Measurements from ENCODE around the gene GDF2. TPM values are rescaled to one million over a fixed set of nuclear protein-coding genes. Genes with fewer than 3 reads are reported as not detected.

The GDF2 gene
- total RNA-seq, 1 experiment from 2014 or later, result not detected

DNA sequence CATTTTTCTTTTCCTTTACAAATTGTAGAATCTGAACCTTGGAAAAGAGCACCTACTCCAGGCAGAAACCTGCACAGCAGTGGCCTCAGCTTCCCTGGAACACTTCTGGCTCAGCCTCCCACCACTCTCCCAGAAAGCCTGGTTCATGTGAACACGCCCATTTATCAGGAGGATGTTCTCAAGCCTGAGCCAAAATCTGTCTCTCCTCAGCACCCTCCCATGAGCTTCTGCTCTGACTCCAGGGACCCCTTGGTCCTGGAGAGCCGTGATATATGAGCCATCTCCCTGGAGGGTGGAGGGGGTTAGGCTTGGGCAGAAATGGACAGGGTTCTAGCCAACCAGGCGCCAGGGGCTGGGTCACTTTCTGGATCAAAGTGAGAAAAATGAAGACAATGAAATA is 10.1 kb downstream of the GDF2 start:
- CTCF ChIA-PET, result interaction anchor here (1.3 to 1.9 kb wide), 2 partner anchors 8 to 285 kb away, joined by 5 to 6 read pairs; no protein-coding TSS in a partner anchor
- Mint-ChIP-seq H3K27ac (ENCODE audit: unreplicated experiment) (no peak overlapping the region), H3K4me1 (ENCODE audit: low read depth, unreplicated experiment) (no peaks in the 10 kb centered on the region), H3K4me3 (ENCODE audit: unreplicated experiment) (no peak overlapping the region), H3K9me3 (ENCODE audit: unreplicated experiment) (no peaks in the 10 kb centered on the region), H3K36me3 (ENCODE audit: insufficient read depth, unreplicated experiment) (no peaks in the 10 kb centered on the region), H3K27me3 (ENCODE audit: insufficient read depth, unreplicated experiment) (peaks cover 15% of the 10 kb centered on the region)
- POLR2A ChIA-PET, result interaction anchor here (0.6 kb wide), 1 partner anchor 11 kb away, joined by 4 read pairs; no protein-coding TSS in a partner anchor
- Histone ChIP-seq H3K4me3 (ENCODE audit: low read depth, low read length) (no peak overlapping the region), H3K36me3 (ENCODE audit: control insufficient read depth, insufficient read depth, low read length) (no peaks in the 10 kb centered on the region), H3K27me3 (replicated peaks; ENCODE audit: control insufficient read depth, insufficient read depth, low read length) (no peaks in the 10 kb centered on the region), H3K4me1 (no peaks in the 10 kb centered on the region), H3K9me3 (no peaks in the 10 kb centered on the region)
- no TSS peak for BruUV-seq (replicated peaks)
- DNase-seq, result peak in 1 of 2 experiments; percentile 23
- intact Hi-C loops (cut with micrococcal nuclease; ENCODE audit: unreplicated experiment), result no loop called here
- TF ChIP-seq CTCF (IDR thresholded peaks at IDR 0.05; ENCODE audit: insufficient read depth in 1 of 2, low read depth in 1 of 2, low read length in 1 of 2, severe bottlenecking in 1 of 2, unreplicated experiment in 1 of 2), result no peak

DNA sequence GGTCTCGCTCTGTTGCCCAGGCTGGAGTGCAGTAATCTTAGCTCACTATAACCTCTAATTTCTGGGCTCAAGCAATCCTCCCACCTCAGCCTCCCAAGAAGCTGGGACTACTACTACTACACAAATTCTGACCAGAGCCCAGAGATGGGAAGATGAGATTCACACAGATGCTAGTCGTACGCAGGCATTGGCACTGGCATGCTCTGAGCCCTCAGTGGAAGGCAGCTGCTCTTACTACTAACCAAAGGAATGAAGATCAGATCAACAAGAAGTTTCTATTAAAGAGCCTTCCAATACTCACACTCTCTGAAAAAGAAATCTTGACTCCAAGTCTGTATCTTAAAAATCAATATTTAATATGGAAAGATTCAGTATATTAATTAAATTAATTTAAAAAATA is 10.7 kb downstream of the GDF2 start:
- Mint-ChIP-seq H3K27me3 (ENCODE audit: insufficient read depth, unreplicated experiment) (peaks cover 15% of the 10 kb centered on the region), H3K27ac (ENCODE audit: unreplicated experiment) (no peak overlapping the region), H3K9me3 (ENCODE audit: unreplicated experiment) (no peaks in the 10 kb centered on the region), H3K4me3 (ENCODE audit: unreplicated experiment) (no peak overlapping the region), H3K4me1 (ENCODE audit: low read depth, unreplicated experiment) (no peaks in the 10 kb centered on the region), H3K36me3 (ENCODE audit: insufficient read depth, unreplicated experiment) (no peaks in the 10 kb centered on the region)
- CTCF ChIA-PET, result interaction anchor here (1.3 to 1.9 kb wide), 2 partner anchors 8 to 285 kb away, joined by 5 to 6 read pairs; no protein-coding TSS in a partner anchor
- Histone ChIP-seq H3K9me3 (no peaks in the 10 kb centered on the region), H3K4me3 (ENCODE audit: low read depth, low read length) (no peak overlapping the region), H3K36me3 (ENCODE audit: control insufficient read depth, insufficient read depth, low read length) (no peaks in the 10 kb centered on the region), H3K27me3 (replicated peaks; ENCODE audit: control insufficient read depth, insufficient read depth, low read length) (no peaks in the 10 kb centered on the region), H3K4me1 (no peaks in the 10 kb centered on the region)
- intact Hi-C loops (cut with micrococcal nuclease; ENCODE audit: unreplicated experiment), result no loop called here
- DNase-seq, result peak in 1 of 2 experiments; percentile 16
- no TSS peak for BruUV-seq (replicated peaks)
- TF ChIP-seq CTCF (IDR thresholded peaks at IDR 0.05; ENCODE audit: insufficient read depth in 1 of 2, low read depth in 1 of 2, low read length in 1 of 2, severe bottlenecking in 1 of 2, unreplicated experiment in 1 of 2), result no peak
- POLR2A ChIA-PET, result interaction anchor here (0.6 kb wide), 1 partner anchor 11 kb away, joined by 4 read pairs; no protein-coding TSS in a partner anchor

- H3K27me3 ChIP-seq (replicated peaks; ENCODE audit: control insufficient read depth, insufficient read depth, low read length), result no peaks in the 10 kb centered on the region
- ChIA-PET POLR2A (no interaction called here), CTCF (no interaction called here)
- peak in 1 of 2 experiments; percentile 18 for DNase-seq
- no peaks in the 10 kb centered on the region for H3K4me1 ChIP-seq
- Mint-ChIP-seq H3K4me1 (ENCODE audit: low read depth, unreplicated experiment) (no peaks in the 10 kb centered on the region), H3K27ac (ENCODE audit: unreplicated experiment) (no peak overlapping the region), H3K27me3 (ENCODE audit: insufficient read depth, unreplicated experiment) (peaks cover 15% of the 10 kb centered on the region), H3K9me3 (ENCODE audit: unreplicated experiment) (no peaks in the 10 kb centered on the region), H3K4me3 (ENCODE audit: unreplicated experiment) (no peak overlapping the region), H3K36me3 (ENCODE audit: insufficient read depth, unreplicated experiment) (no peaks in the 10 kb centered on the region)
- H3K9me3 ChIP-seq, result no peaks in the 10 kb centered on the region
- no peaks in the 10 kb centered on the region for H3K36me3 ChIP-seq (ENCODE audit: control insufficient read depth, insufficient read depth, low read length)
- H3K4me3 ChIP-seq (ENCODE audit: low read depth, low read length), result no peak overlapping the region
- TF ChIP-seq CTCF (IDR thresholded peaks at IDR 0.05; ENCODE audit: insufficient read depth in 1 of 2, low read depth in 1 of 2, low read length in 1 of 2, severe bottlenecking in 1 of 2, unreplicated experiment in 1 of 2), result no peak
- intact Hi-C loops (cut with micrococcal nuclease; ENCODE audit: unreplicated experiment), result no loop called here
- no TSS peak for BruUV-seq (replicated peaks)
These were observed 11.3 kb downstream of the GDF2 start for GRCh38 chr10:47333532-47333931.
